Stimulated activated CD8-positive, alpha-beta memory T cell treated with anti-CD3 and anti-CD28 coated beads, Interleukin-15, amount 100 ng/mL, for 1 hour (primary cell): ENCODE data around the gene MAP3K5.
A peak's percentile ranks its signal among the peaks of the same experiment; 100 is the strongest.
"Not testable (repeated sequence)": the region's sequence is repeated elsewhere in the genome, so short reads cannot be mapped to it uniquely, and the experiment has no call there.

ENCODE experiments used
- DNase-seq: peaks from one replicate; pipeline ENCODE4 v3.0.0-alpha.2; 2020; ENCODE audit warnings: low read depth

MAP3K5 gene

GRCh38 chr6:136792410-136793262 is at the start of gene MAP3K5:
Gene MAP3K5, minus strand, starts transcription at chr6:136792477. Its CDS starts 320 bp downstream, at chr6:136792157.
- peak; percentile 95 for DNase-seq

- no peak for DNase-seq
Measured at GRCh38 chr6:136840276-136841001, 48.2 kb upstream of the MAP3K5 start.

- no peak for DNase-seq
Measured at GRCh38 chr6:136831873-136832562, 39.7 kb upstream of the MAP3K5 start.

GRCh38 chr6:136826216-136826615 is 33.9 kb upstream of the MAP3K5 start:
- no peak for DNase-seq

GRCh38 chr6:136823128-136823660 is 30.9 kb upstream of the MAP3K5 start:
- no peak for DNase-seq

- peak; percentile 70 for DNase-seq
Measured at GRCh38 chr6:136822376-136823127, 30.3 kb upstream of the MAP3K5 start, which contains the start of gene PEX7. Gene PEX7, plus strand, starts transcription at chr6:136822592. Its CDS starts 74 bp downstream, at chr6:136822666.

- no peak for DNase-seq
Measured at GRCh38 chr6:136822046-136822375, 29.7 kb upstream of the MAP3K5 start.

- no peak for DNase-seq
Measured at GRCh38 chr6:136820561-136820960, 28.3 kb upstream of the MAP3K5 start.

GRCh38 chr6:136816656-136817055 is 24.4 kb upstream of the MAP3K5 start:
- no peak for DNase-seq

GRCh38 chr6:136815608-136816007 is 23.3 kb upstream of the MAP3K5 start:
- DNase-seq = not testable (repeated sequence)

- DNase-seq = no peak
Measured at GRCh38 chr6:136812174-136812573, 19.9 kb upstream of the MAP3K5 start.

GRCh38 chr6:136811272-136811671 is 19.0 kb upstream of the MAP3K5 start:
- no peak for DNase-seq

GRCh38 chr6:136809091-136809860 is 17.0 kb upstream of the MAP3K5 start:
- DNase-seq = no peak

GRCh38 chr6:136803608-136804007 is 11.3 kb upstream of the MAP3K5 start:
- DNase-seq = no peak

- no peak for DNase-seq
Measured at GRCh38 chr6:136801581-136801980, 9.3 kb upstream of the MAP3K5 start.

GRCh38 chr6:136798044-136798443 is 5.8 kb upstream of the MAP3K5 start:
- DNase-seq = no peak

GRCh38 chr6:136795996-136796395 is 3.7 kb upstream of the MAP3K5 start:
- DNase-seq = no peak

- DNase-seq = no peak
Measured at GRCh38 chr6:136795386-136795785, 3.1 kb upstream of the MAP3K5 start.

- no peak for DNase-seq
Measured at GRCh38 chr6:136793363-136793762, 1.1 kb upstream of the MAP3K5 start.

GRCh38 chr6:136792095-136792409 is 225 bp downstream of the MAP3K5 start:
- DNase-seq = no peak
